Measurements from ENCODE around the gene NCAPG2.

NCAPG2 gene

GRCh38 chr7:158733220-158733519 is 28.6 kb upstream of the NCAPG2 start:
- no peak for DNase-seq (ENCODE audit: low read depth in 2 of 2)

GRCh38 chr7:158732494-158733219 is 28.1 kb upstream of the NCAPG2 start:
- DNase-seq (ENCODE audit: low read depth in 2 of 2): no peak

GRCh38 chr7:158731761-158732160 is 27.2 kb upstream of the NCAPG2 start:
- no peak for DNase-seq (ENCODE audit: low read depth in 2 of 2)

GRCh38 chr7:158730383-158731346 is 26.1 kb upstream of the NCAPG2 start:
- DNase-seq (ENCODE audit: low read depth in 2 of 2): no peak

GRCh38 chr7:158729646-158730382 is 25.2 kb upstream of the NCAPG2 start:
- DNase-seq (ENCODE audit: low read depth in 2 of 2): no peak

- no peak for DNase-seq (ENCODE audit: low read depth in 2 of 2)
Measured at GRCh38 chr7:158728911-158729645, 24.5 kb upstream of the NCAPG2 start.

- DNase-seq (ENCODE audit: low read depth in 2 of 2): no peak
Measured at GRCh38 chr7:158727690-158728089, 23.1 kb upstream of the NCAPG2 start.

- DNase-seq (ENCODE audit: low read depth in 2 of 2): no peak
Measured at GRCh38 chr7:158726277-158726807, 21.7 kb upstream of the NCAPG2 start.

- no peak for DNase-seq (ENCODE audit: low read depth in 2 of 2)
Measured at GRCh38 chr7:158725506-158725800, 20.8 kb upstream of the NCAPG2 start.

GRCh38 chr7:158724658-158725505 is 20.3 kb upstream of the NCAPG2 start:
- DNase-seq (ENCODE audit: low read depth in 2 of 2): no peak

- no peak for DNase-seq (ENCODE audit: low read depth in 2 of 2)
Measured at GRCh38 chr7:158723714-158724385, 19.2 kb upstream of the NCAPG2 start.

- DNase-seq (ENCODE audit: low read depth in 2 of 2): no peak
Measured at GRCh38 chr7:158723266-158723665, 18.7 kb upstream of the NCAPG2 start.

- DNase-seq (ENCODE audit: low read depth in 2 of 2): no peak
Measured at GRCh38 chr7:158722574-158723237, 18.1 kb upstream of the NCAPG2 start.

GRCh38 chr7:158720112-158720511 is 15.5 kb upstream of the NCAPG2 start:
- DNase-seq (ENCODE audit: low read depth in 2 of 2): no peak

- no peak for DNase-seq (ENCODE audit: low read depth in 2 of 2)
Measured at GRCh38 chr7:158716802-158717201, 12.2 kb upstream of the NCAPG2 start.

GRCh38 chr7:158710651-158711102 is 6.1 kb upstream of the NCAPG2 start:
- no peak for DNase-seq (ENCODE audit: low read depth in 2 of 2)

GRCh38 chr7:158707610-158708009 is 3.0 kb upstream of the NCAPG2 start:
- DNase-seq (ENCODE audit: low read depth in 2 of 2): no peak

- DNase-seq (ENCODE audit: low read depth in 2 of 2): no peak
Measured at GRCh38 chr7:158706710-158707590, 2.3 kb upstream of the NCAPG2 start.
